IMR-90 (cell line): ENCODE measurements around the gene ARSB. TPM values are rescaled to one million over a fixed set of nuclear protein-coding genes. Genes with fewer than 3 reads are reported as not detected.

Experiments used
- ATAC-seq: fragments of 200-7000 bp; cut with Tn5 transposase; 2 replicates; pipeline ENCODE4 v1.9.1; 2020; ENCODE audit warnings: low read depth, mild to moderate bottlenecking, moderate library complexity
- Bru-seq: library from RNA; stranded (reverse); fragments of 400-500 nt; gene quantifications from one replicate; lab custom pipeline; 2021; lab: Mats Ljungman, UMichigan
- BruChase-seq, 2 experiments: library from RNA; stranded (reverse); fragments of 400-500 nt; gene quantifications; one replicate each; lab custom pipeline; 2021; lab: Mats Ljungman, UMichigan
- BruUV-seq: library from RNA; stranded (reverse); fragments of 400-500 nt; replicated peaks from 2 replicates; lab custom pipeline; 2021; lab: Mats Ljungman, UMichigan
- CTCF ChIA-PET: fragments of 300-600 bp; formaldehyde crosslinking; extraction: SDS; loops from one replicate; lab custom pipeline; 2021; ENCODE audit warnings: antibody characterized with exemption; lab: Yijun Ruan, JAX
- POLR2A ChIA-PET: fragments of 300-600 bp; sonication (Branson Sonifier 250); formaldehyde crosslinking; loops from one replicate; lab custom pipeline; 2022; ENCODE audit warnings: antibody characterized with exemption; ENCODE audit not compliant: unreplicated experiment; lab: Charles Lee
- DNase-seq: peaks from one replicate; pipeline ENCODE4 v3.0.0; 2013
- H2AFZ ChIP-seq: replicated peaks from 2 replicates; pipeline ENCODE3; 2013; ENCODE audit warnings: low read length, mild to moderate bottlenecking; ENCODE audit not compliant: poor library complexity
- H2AK5ac ChIP-seq: 2 replicates; pipeline ENCODE4 v1.6.1; 2013; ENCODE audit warnings: low read depth, low read length, inconsistent platforms
- H2AK9ac ChIP-seq: replicated peaks from 2 replicates; pipeline ENCODE3; 2013; ENCODE audit warnings: mild to moderate bottlenecking, low read depth, low read length, moderate library complexity; ENCODE audit not compliant: poor library complexity
- H2BK120ac ChIP-seq: 2 replicates; pipeline ENCODE4 v1.6.1; 2013; ENCODE audit warnings: low read depth, low read length, inconsistent platforms
- H2BK15ac ChIP-seq: 3 replicates; pipeline ENCODE4 v1.6.1; 2013; ENCODE audit warnings: low read depth, low read length, inconsistent platforms
- H2BK20ac ChIP-seq: 2 replicates; pipeline ENCODE4 v1.6.1; 2013; ENCODE audit warnings: low read depth, mild to moderate bottlenecking, inconsistent platforms, low read length, moderate library complexity
- H2BK5ac ChIP-seq: 2 replicates; pipeline ENCODE4 v1.6.1; 2013; ENCODE audit warnings: mild to moderate bottlenecking, low read depth, low read length, inconsistent platforms; ENCODE audit not compliant: poor library complexity, severe bottlenecking
- H3K14ac ChIP-seq: replicated peaks from 2 replicates; pipeline ENCODE4 v1.6.1; 2013; ENCODE audit warnings: low read depth, low read length, inconsistent platforms
- H3K18ac ChIP-seq: 2 replicates; pipeline ENCODE4 v1.6.1; 2013; ENCODE audit warnings: low read depth, low read length, control low read depth
- H3K23ac ChIP-seq: 2 replicates; pipeline ENCODE4 v1.6.1; 2013; ENCODE audit warnings: low read depth, low read length, inconsistent platforms
- H3K27ac ChIP-seq: 2 replicates; pipeline ENCODE4 v1.5.1; 2013; ENCODE audit warnings: mild to moderate bottlenecking, control low read depth, low read length; ENCODE audit not compliant: insufficient read depth
- H3K27me3 ChIP-seq: 2 replicates; pipeline ENCODE4 v1.6.1; 2013; ENCODE audit warnings: low read length; ENCODE audit not compliant: control insufficient read depth, insufficient read depth
- H3K36me3 ChIP-seq: 2 replicates; pipeline ENCODE4 v1.6.1; 2013; ENCODE audit warnings: low read length, mixed read lengths; ENCODE audit not compliant: control insufficient read depth, insufficient read depth
- H3K4ac ChIP-seq: 2 replicates; pipeline ENCODE4 v1.6.1; 2013; ENCODE audit warnings: low read depth, low read length, inconsistent platforms
- H3K4me1 ChIP-seq: 2 replicates; pipeline ENCODE4 v1.6.1; 2013; ENCODE audit warnings: low read length, mixed read lengths; ENCODE audit not compliant: control insufficient read depth, insufficient read depth
- H3K4me2 ChIP-seq: 2 replicates; pipeline ENCODE4 v1.6.1; 2013; ENCODE audit warnings: low read depth, mild to moderate bottlenecking, control low read depth, low read length, moderate library complexity
- H3K4me3 ChIP-seq: 2 replicates; pipeline ENCODE4 v1.5.1; 2013; ENCODE audit warnings: low read depth, mild to moderate bottlenecking, control low read depth, low read length, moderate library complexity; ENCODE audit not compliant: insufficient read depth
- H3K56ac ChIP-seq: 2 replicates; pipeline ENCODE4 v1.6.1; 2013; ENCODE audit warnings: low read length, inconsistent platforms; ENCODE audit not compliant: insufficient read depth; ENCODE audit errors: extremely low read depth
- H3K79me1 ChIP-seq, 2 experiments: 2 replicates each; pipeline ENCODE4 v1.6.1; 2013; ENCODE audit warnings: low read length in 2 of 2, inconsistent platforms in 1 of 2, low read depth in 1 of 2
- H3K9ac ChIP-seq: 2 replicates; pipeline ENCODE4 v1.6.1; 2013; ENCODE audit warnings: low read depth, low read length, control low read depth
- H3K9me1 ChIP-seq: 2 replicates; pipeline ENCODE4 v1.6.1; 2013; ENCODE audit warnings: low read length, inconsistent platforms; ENCODE audit not compliant: insufficient read depth
- H3K9me3 ChIP-seq: 2 replicates; pipeline ENCODE4 v1.6.1; 2013; ENCODE audit warnings: low read length; ENCODE audit not compliant: control insufficient read depth, insufficient read depth
- H4K20me1 ChIP-seq: 2 replicates; pipeline ENCODE4 v1.6.1; 2013; ENCODE audit warnings: low read length, inconsistent platforms; ENCODE audit not compliant: insufficient read depth
- H4K5ac ChIP-seq: 2 replicates; pipeline ENCODE4 v1.6.1; 2013; ENCODE audit warnings: mild to moderate bottlenecking, low read depth, low read length, control low read depth
- H4K8ac ChIP-seq, 2 experiments: 2 replicates each; pipeline ENCODE4 v1.6.1; 2013; ENCODE audit warnings: low read depth in 2 of 2, low read length in 2 of 2, control low read depth in 1 of 2, inconsistent platforms in 1 of 2
- H4K91ac ChIP-seq: 2 replicates; pipeline ENCODE4 v1.6.1; 2013; ENCODE audit warnings: low read depth, low read length, inconsistent platforms; ENCODE audit not compliant: insufficient read depth
- BHLHE40 ChIP-seq: fragments of 150-350 bp; IDR thresholded peaks from 2 replicates; pipeline ENCODE4 v1.6.1; 2016; ENCODE audit warnings: mild to moderate bottlenecking, low read depth, low read length
- CEBPB ChIP-seq: IDR thresholded peaks from 2 replicates; pipeline ENCODE4 v1.6.1; 2012; ENCODE audit warnings: low read depth, low read length, improper control_type of control experiment
- CHD1 ChIP-seq: IDR thresholded peaks from 2 replicates; pipeline ENCODE4 v1.6.1; 2012; ENCODE audit warnings: low read depth, low read length, improper control_type of control experiment
- MAFK ChIP-seq: IDR thresholded peaks from 2 replicates; pipeline ENCODE4 v1.6.1; 2012; ENCODE audit warnings: low read depth, low read length, improper control_type of control experiment
- MAZ ChIP-seq: IDR thresholded peaks from 2 replicates; pipeline ENCODE4 v1.6.1; 2012; ENCODE audit warnings: low read depth, mild to moderate bottlenecking, low read length, improper control_type of control experiment, moderate library complexity, borderline replicate concordance
- MXI1 ChIP-seq: IDR thresholded peaks from 2 replicates; pipeline ENCODE4 v1.6.1; 2012; ENCODE audit warnings: low read depth, mild to moderate bottlenecking, low read length, moderate library complexity, borderline replicate concordance
- RAD21 ChIP-seq: IDR thresholded peaks from 2 replicates; pipeline ENCODE4 v1.6.1; 2012; ENCODE audit warnings: low read length, improper control_type of control experiment
- RCOR1 ChIP-seq: IDR thresholded peaks from 2 replicates; pipeline ENCODE4 v1.6.1; 2012; ENCODE audit warnings: mild to moderate bottlenecking, low read length, improper control_type of control experiment; ENCODE audit not compliant: insufficient replicate concordance
- WGBS, 2 experiments: methylation state at CpG; one replicate each; pipeline versions ENCODE4 v1.1.5 to v1.1.7; 2013; ENCODE audit warnings: missing lambda C conversion rate in 2 of 2; ENCODE audit not compliant: insufficient read length in 1 of 2; ENCODE audit errors: extremely low coverage in 2 of 2; 5-methylcytosine and 5-hydroxymethylcytosine counted together
- dilution Hi-C: fragments of 300-500 bp; cut with HindIII; formaldehyde crosslinking; loops from one replicate; pipeline ENCODE4 v1.14.3; 2018; ENCODE audit warnings: low sequenced_read_pairs; ENCODE audit not compliant: unreplicated experiment
- in situ Hi-C: fragments of 300-500 bp; cut with MboI; formaldehyde crosslinking; loops from 3 replicates; pipeline ENCODE4 v1.14.3; 2019; ENCODE audit warnings: low sequenced_read_pairs, inconsistent platforms, mixed read lengths
- intact Hi-C: fragments of 100-400 bp; cut with micrococcal nuclease; formaldehyde crosslinking; loops from 2 replicates; pipeline ENCODE4 v1.10.0; 2022
- long read RNA-seq: library from polyadenylated mRNA; unstranded; transcript quantifications from one replicate; pipeline ENCODE4 v2.0.0, GENCODE V29; 2021; ENCODE audit not compliant: unreplicated experiment
- polyA plus RNA-seq, 3 experiments: library from polyadenylated mRNA; depleted of rRNA; stranded (reverse); fragments of >200 nt; gene quantifications; 2 replicates each; pipeline ENCODE4 v1.2.3, GENCODE V29; 2012; ENCODE audit warnings: low replicate concordance in 1 of 3
- total RNA-seq: library from RNA; depleted of rRNA; stranded (reverse); fragments of >200 nt; gene quantifications from 2 replicates; pipeline ENCODE4 v1.2.3, GENCODE V29; 2012; rRNA removed
- TF ChIP-seq, protein P1 (sequence below): conservative IDR thresholded peaks from 2 replicates; pipeline ENCODE4 v1.5.1; 2012; ENCODE audit warnings: mild to moderate bottlenecking, low read depth, low read length, improper control_type of control experiment
- TF ChIP-seq, protein P2 (sequence below): fragments of 150-350 bp; IDR thresholded peaks from 2 replicates; pipeline ENCODE4 v1.6.1; 2016; ENCODE audit warnings: low read depth, mild to moderate bottlenecking, low read length, moderate library complexity, borderline replicate concordance
- TF ChIP-seq, protein P3 (sequence below): fragments of 150-350 bp; IDR thresholded peaks from 2 replicates; pipeline ENCODE4 v1.6.1; 2017; ENCODE audit warnings: mild to moderate bottlenecking, antibody characterized with exemption, low read length, low read depth

The ARSB gene
- total RNA-seq (14.7 and 16.0 TPM in 2 replicates), polyA plus RNA-seq (2012; rRNA removed) (16.3 TPM in 2 replicates), Bru-seq, nascent RNA (percentile 59 among the genes with signal in this experiment), BruChase-seq, experiment 1, labeled RNA remaining after a 6-hour chase (percentile 54 among the genes with signal in this experiment), BruChase-seq, experiment 2, labeled RNA remaining after a 2-hour chase (percentile 52 among the genes with signal in this experiment)
- 11.7 and 12.5 TPM in 2 replicates for polyA plus RNA-seq (2012; cell fraction: cytosol; rRNA removed)
- polyA plus RNA-seq (2012; cell fraction: nucleus; rRNA removed; ENCODE audit: low replicate concordance): 3.4 and 7.0 TPM in 2 replicates
- long read RNA-seq, full-length matches to known transcripts: 21 of 49 reads
- long read RNA-seq, partial matches to known transcripts: 6 of 49 reads
- long read RNA-seq, other reads (novel, unspliced or antisense): 22 of 49 reads

GRCh38 chr5:78985116-78985724 lies at the start of gene ARSB:
ARSB (minus strand) TSS chr5:78985310; CDS start chr5:78985248, 62 bp downstream.
- H3K14ac ChIP-seq: peak within 1 kb of the TSS; percentile 93
- H2AK5ac ChIP-seq: peak within 1 kb of the TSS; percentile 48; the same call in 1 of the 2 replicates
- peak within 1 kb of the TSS; percentile 79 for H3K9ac ChIP-seq
- H3K36me3 ChIP-seq: no peaks in the 10 kb centered on the region
- peak within 1 kb of the TSS; percentile 65 for H2BK15ac ChIP-seq
- in situ Hi-C loops: no loop called here
- TSS peak; percentile 92 for BruUV-seq
- peak within 1 kb of the TSS; percentile 22; the same call in 1 of the 2 replicates for H3K18ac ChIP-seq
- peak within 1 kb of the TSS; percentile 85 for H3K27ac ChIP-seq
- CTCF ChIA-PET: interaction anchor here (0.7 to 1.4 kb wide), 5 partner anchors 11 to 86 kb away, joined by 3 to 9 read pairs (median 5); no protein-coding TSS in a partner anchor
- dilution Hi-C loops: no loop called here
- peak within 1 kb of the TSS; percentile 41; the same call in 1 of the 2 replicates for H2BK20ac ChIP-seq
- H3K4me3 ChIP-seq: peak within 1 kb of the TSS; percentile 72
- peak within 1 kb of the TSS; percentile 40 for H2BK5ac ChIP-seq
- H2AK9ac ChIP-seq: peak within 1 kb of the TSS; percentile 94
- H3K56ac ChIP-seq: peak within 1 kb of the TSS; percentile 67
- peak within 1 kb of the TSS; percentile 77 for H3K23ac ChIP-seq
- H4K8ac ChIP-seq: peak within 1 kb of the TSS; percentile 72 to 94
- no peaks in the 10 kb centered on the region for H3K9me3 ChIP-seq
- peak within 1 kb of the TSS; percentile 88 for H2BK120ac ChIP-seq
- no peaks in the 10 kb centered on the region for H4K20me1 ChIP-seq
- ATAC-seq (peak; percentile 55), DNase-seq (peak; percentile 27)
- no peaks in the 10 kb centered on the region for H3K27me3 ChIP-seq
- peaks cover 7% of the 10 kb centered on the region for H3K9me1 ChIP-seq
- H2AFZ ChIP-seq: peak within 1 kb of the TSS; percentile 96
- peak within 1 kb of the TSS; percentile 96 for H3K4me2 ChIP-seq
- H3K79me1 ChIP-seq: peaks cover 10 to 37% of the 10 kb centered on the region in 2 experiments
- H4K91ac ChIP-seq: peak within 1 kb of the TSS; percentile 62
- WGBS, 2 experiments: 0% methylated on average over 33 of the region's 57 CpGs; no CpG with 5 or more reads in 1 of the 2 experiments
- peak within 1 kb of the TSS; percentile 80 for H3K4ac ChIP-seq
- peak within 1 kb of the TSS; percentile 37 for H4K5ac ChIP-seq
- intact Hi-C loops: loop anchor here (10.0 kb wide), 1 partner anchor 1680 kb away; no protein-coding TSS in a partner anchor
- H3K4me1 ChIP-seq: peaks cover 7% of the 10 kb centered on the region
- POLR2A ChIA-PET: interaction anchor here (0.6 kb wide), 1 partner anchor 12 kb away, joined by 3 read pairs; no protein-coding TSS in a partner anchor
- TF ChIP-seq MXI1 (no peak), RCOR1 (no peak), RAD21 (no peak), BHLHE40 (no peak), CEBPB (no peak), CHD1 (no peak), MAZ (no peak), MAFK (no peak)
- TF ChIP-seq, protein P1, sequence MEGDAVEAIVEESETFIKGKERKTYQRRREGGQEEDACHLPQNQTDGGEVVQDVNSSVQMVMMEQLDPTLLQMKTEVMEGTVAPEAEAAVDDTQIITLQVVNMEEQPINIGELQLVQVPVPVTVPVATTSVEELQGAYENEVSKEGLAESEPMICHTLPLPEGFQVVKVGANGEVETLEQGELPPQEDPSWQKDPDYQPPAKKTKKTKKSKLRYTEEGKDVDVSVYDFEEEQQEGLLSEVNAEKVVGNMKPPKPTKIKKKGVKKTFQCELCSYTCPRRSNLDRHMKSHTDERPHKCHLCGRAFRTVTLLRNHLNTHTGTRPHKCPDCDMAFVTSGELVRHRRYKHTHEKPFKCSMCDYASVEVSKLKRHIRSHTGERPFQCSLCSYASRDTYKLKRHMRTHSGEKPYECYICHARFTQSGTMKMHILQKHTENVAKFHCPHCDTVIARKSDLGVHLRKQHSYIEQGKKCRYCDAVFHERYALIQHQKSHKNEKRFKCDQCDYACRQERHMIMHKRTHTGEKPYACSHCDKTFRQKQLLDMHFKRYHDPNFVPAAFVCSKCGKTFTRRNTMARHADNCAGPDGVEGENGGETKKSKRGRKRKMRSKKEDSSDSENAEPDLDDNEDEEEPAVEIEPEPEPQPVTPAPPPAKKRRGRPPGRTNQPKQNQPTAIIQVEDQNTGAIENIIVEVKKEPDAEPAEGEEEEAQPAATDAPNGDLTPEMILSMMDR: no peak
- TF ChIP-seq, protein P2, sequence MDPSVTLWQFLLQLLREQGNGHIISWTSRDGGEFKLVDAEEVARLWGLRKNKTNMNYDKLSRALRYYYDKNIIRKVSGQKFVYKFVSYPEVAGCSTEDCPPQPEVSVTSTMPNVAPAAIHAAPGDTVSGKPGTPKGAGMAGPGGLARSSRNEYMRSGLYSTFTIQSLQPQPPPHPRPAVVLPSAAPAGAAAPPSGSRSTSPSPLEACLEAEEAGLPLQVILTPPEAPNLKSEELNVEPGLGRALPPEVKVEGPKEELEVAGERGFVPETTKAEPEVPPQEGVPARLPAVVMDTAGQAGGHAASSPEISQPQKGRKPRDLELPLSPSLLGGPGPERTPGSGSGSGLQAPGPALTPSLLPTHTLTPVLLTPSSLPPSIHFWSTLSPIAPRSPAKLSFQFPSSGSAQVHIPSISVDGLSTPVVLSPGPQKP: no peak
- TF ChIP-seq, protein P3, sequence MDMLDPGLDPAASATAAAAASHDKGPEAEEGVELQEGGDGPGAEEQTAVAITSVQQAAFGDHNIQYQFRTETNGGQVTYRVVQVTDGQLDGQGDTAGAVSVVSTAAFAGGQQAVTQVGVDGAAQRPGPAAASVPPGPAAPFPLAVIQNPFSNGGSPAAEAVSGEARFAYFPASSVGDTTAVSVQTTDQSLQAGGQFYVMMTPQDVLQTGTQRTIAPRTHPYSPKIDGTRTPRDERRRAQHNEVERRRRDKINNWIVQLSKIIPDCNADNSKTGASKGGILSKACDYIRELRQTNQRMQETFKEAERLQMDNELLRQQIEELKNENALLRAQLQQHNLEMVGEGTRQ: no peak
